ENCODE measurements around the gene MYCL.

MYCL gene

GRCh38 chr1:39901714-39902459 is at the start of gene MYCL:
MYCL (minus strand) TSS chr1:39901917; CDS start chr1:39901434, 483 bp downstream.
- peak; percentile 90 for DNase-seq (ENCODE audit: low spot score)

- no peak for DNase-seq (ENCODE audit: low spot score)
Measured at GRCh38 chr1:39949891-39950290, 48.2 kb upstream of the MYCL start.

- no peak for DNase-seq (ENCODE audit: low spot score)
Measured at GRCh38 chr1:39947260-39947659, 45.5 kb upstream of the MYCL start.

GRCh38 chr1:39946216-39946615 is 44.5 kb upstream of the MYCL start:
- no peak for DNase-seq (ENCODE audit: low spot score)

GRCh38 chr1:39944410-39945112 is 42.8 kb upstream of the MYCL start:
- DNase-seq (ENCODE audit: low spot score): no peak

GRCh38 chr1:39943471-39944290 is 42.0 kb upstream of the MYCL start:
- DNase-seq (ENCODE audit: low spot score): peak; percentile 21

- no peak for DNase-seq (ENCODE audit: low spot score)
Measured at GRCh38 chr1:39940980-39941871, 39.5 kb upstream of the MYCL start.

GRCh38 chr1:39940253-39940652 is 38.5 kb upstream of the MYCL start:
- DNase-seq (ENCODE audit: low spot score): no peak

GRCh38 chr1:39938856-39939255 is 37.1 kb upstream of the MYCL start:
- DNase-seq (ENCODE audit: low spot score): no peak

GRCh38 chr1:39936724-39937491 is 35.2 kb upstream of the MYCL start:
- DNase-seq (ENCODE audit: low spot score): no peak

GRCh38 chr1:39933956-39934941 is 32.5 kb upstream of the MYCL start:
- DNase-seq (ENCODE audit: low spot score): no peak

- DNase-seq (ENCODE audit: low spot score): no peak
Measured at GRCh38 chr1:39928809-39929587, 27.3 kb upstream of the MYCL start.

GRCh38 chr1:39927538-39927937 is 25.8 kb upstream of the MYCL start:
- no peak for DNase-seq (ENCODE audit: low spot score)

GRCh38 chr1:39926820-39927219 is 25.1 kb upstream of the MYCL start:
- DNase-seq (ENCODE audit: low spot score): no peak

GRCh38 chr1:39926343-39926793 is 24.7 kb upstream of the MYCL start:
- no peak for DNase-seq (ENCODE audit: low spot score)

- no peak for DNase-seq (ENCODE audit: low spot score)
Measured at GRCh38 chr1:39925721-39926342, 24.1 kb upstream of the MYCL start.

GRCh38 chr1:39922251-39922688 is 20.6 kb upstream of the MYCL start:
- DNase-seq (ENCODE audit: low spot score): no peak

GRCh38 chr1:39919545-39919944 is 17.8 kb upstream of the MYCL start:
- peak; percentile 72 for DNase-seq (ENCODE audit: low spot score)

Data from SW480 (cell line).